ENCODE measurements around the gene TSHZ2.

The TSHZ2 gene

GRCh38 chr20:53133628-53134027, 161.5 kb downstream of the TSHZ2 start:
- no peak for DNase-seq (ENCODE audit: low spot score)

- DNase-seq (ENCODE audit: low spot score): no peak
Observed at GRCh38 chr20:53136473-53136872, 164.3 kb downstream of the TSHZ2 start.

- no peak for DNase-seq (ENCODE audit: low spot score)
Observed at GRCh38 chr20:53138454-53139262, 166.5 kb downstream of the TSHZ2 start.

GRCh38 chr20:53141201-53142050, 169.3 kb downstream of the TSHZ2 start:
- DNase-seq (ENCODE audit: low spot score): no peak

- DNase-seq (ENCODE audit: low spot score): no peak
Observed at GRCh38 chr20:53142225-53143127, 170.3 kb downstream of the TSHZ2 start.

GRCh38 chr20:53146201-53146891, 174.2 kb downstream of the TSHZ2 start:
- DNase-seq (ENCODE audit: low spot score): no peak

GRCh38 chr20:53148771-53149147, 176.6 kb downstream of the TSHZ2 start:
- DNase-seq (ENCODE audit: low spot score): no peak

- DNase-seq (ENCODE audit: low spot score): no peak
Observed at GRCh38 chr20:53149148-53149889, 177.2 kb downstream of the TSHZ2 start.

- no peak for DNase-seq (ENCODE audit: low spot score)
Observed at GRCh38 chr20:53149890-53150205, 177.7 kb downstream of the TSHZ2 start.

- DNase-seq (ENCODE audit: low spot score): no peak
Observed at GRCh38 chr20:53150532-53150931, 178.4 kb downstream of the TSHZ2 start.

GRCh38 chr20:53152228-53152627, 180.1 kb downstream of the TSHZ2 start:
- no peak for DNase-seq (ENCODE audit: low spot score)

GRCh38 chr20:53154540-53154939, 182.4 kb downstream of the TSHZ2 start:
- DNase-seq (ENCODE audit: low spot score): no peak

GRCh38 chr20:53157443-53158408, 185.6 kb downstream of the TSHZ2 start:
- DNase-seq (ENCODE audit: low spot score): no peak

GRCh38 chr20:53159160-53159559, 187.0 kb downstream of the TSHZ2 start:
- DNase-seq (ENCODE audit: low spot score): no peak

GRCh38 chr20:53161073-53161472, 188.9 kb downstream of the TSHZ2 start:
- no peak for DNase-seq (ENCODE audit: low spot score)

GRCh38 chr20:53161473-53161872, 189.3 kb downstream of the TSHZ2 start:
- DNase-seq (ENCODE audit: low spot score): no peak

GRCh38 chr20:53162251-53162835, 190.2 kb downstream of the TSHZ2 start:
- DNase-seq (ENCODE audit: low spot score): no peak

- no peak for DNase-seq (ENCODE audit: low spot score)
Observed at GRCh38 chr20:53163486-53163885, 191.3 kb downstream of the TSHZ2 start.

GRCh38 chr20:53164072-53164471, 191.9 kb downstream of the TSHZ2 start:
- no peak for DNase-seq (ENCODE audit: low spot score)

Data from putamen (tissue), 1 donor.